ENCODE results near the gene ZNF165. TPM values are rescaled to one million over a fixed set of nuclear protein-coding genes. Genes with fewer than 3 reads are reported as not detected.
A peak's percentile ranks its signal among the peaks of the same experiment; 100 is the strongest.
"Not testable (repeated sequence)": the region's sequence is repeated elsewhere in the genome, so short reads cannot be mapped to it uniquely, and the experiment has no call there.

Gene ZNF165
- total and polyA plus RNA-seq, 4 donors = 0.24 to 2.1 (median 0.52) TPM

- Histone ChIP-seq H3K27me3 (ENCODE audit: control insufficient read depth in 1 of 2, insufficient read depth in 2 of 2, low read length in 1 of 2) (no peaks in the 10 kb centered on the region), H3K9me3 (ENCODE audit: control insufficient read depth, low read length) (no peaks in the 10 kb centered on the region), H3K4me3 (ENCODE audit: low read length in 2 of 2) (peak overlapping the region; percentile 58 to 64), H3K36me3 (ENCODE audit: control insufficient read depth in 1 of 2, insufficient read depth in 2 of 2, low read length in 1 of 2) (peaks cover 0 to 2% of the 10 kb centered on the region in 2 donors), H3K27ac (ENCODE audit: low read depth in 1 of 2, low read length in 2 of 2) (no peak overlapping the region), H3K4me1 (ENCODE audit: control insufficient read depth in 1 of 2, insufficient read depth in 2 of 2, low read length in 2 of 2) (peaks cover 0 to 2% of the 10 kb centered on the region in 2 donors)
- ATAC-seq (ENCODE audit: low FRiP score) (no peak), DNase-seq (no peak)
- WGBS, 2 donors = 17 to 18% methylated on average over 4 of the region's 4 CpGs
- intact Hi-C loops (cut with DNase I) = loop anchor here (5.0 to 10.0 kb wide), 3 partner anchors 41 to 143 kb away; partner anchors contain the start of genes ZSCAN16 (in 1 of the 2) and ZSCAN9 (in 1 of the 2)
Measured at GRCh38 chr6:28081486-28081751, 1.1 kb downstream of the ZNF165 start.

GRCh38 chr6:28082939-28083338 is 2.6 kb downstream of the ZNF165 start:
- Histone ChIP-seq H3K27ac (ENCODE audit: low read depth in 1 of 2, low read length in 2 of 2) (no peak overlapping the region), H3K27me3 (ENCODE audit: control insufficient read depth in 1 of 2, insufficient read depth in 2 of 2, low read length in 1 of 2) (no peaks in the 10 kb centered on the region), H3K9me3 (ENCODE audit: control insufficient read depth, low read length) (no peaks in the 10 kb centered on the region), H3K36me3 (ENCODE audit: control insufficient read depth in 1 of 2, insufficient read depth in 2 of 2, low read length in 1 of 2) (peaks cover 0 to 2% of the 10 kb centered on the region in 2 donors), H3K4me1 (ENCODE audit: control insufficient read depth in 1 of 2, insufficient read depth in 2 of 2, low read length in 2 of 2) (peaks cover 0 to 2% of the 10 kb centered on the region in 2 donors), H3K4me3 (ENCODE audit: low read length in 2 of 2) (no peak overlapping the region)
- DNase-seq = no peak
- intact Hi-C loops (cut with DNase I) = loop anchor here (5.0 to 10.0 kb wide), 3 partner anchors 39 to 142 kb away; partner anchors contain the start of genes ZSCAN16 (in 1 of the 2) and ZSCAN9 (in 1 of the 2)
- ATAC-seq (ENCODE audit: low FRiP score) = no peak

GRCh38 chr6:28089054-28089453 is 8.7 kb downstream of the ZNF165 start:
- DNase-seq (no peak), ATAC-seq (ENCODE audit: low FRiP score) (no peak)
- peaks cover 0 to 2% of the 10 kb centered on the region in 2 donors for H3K36me3 ChIP-seq (ENCODE audit: control insufficient read depth in 1 of 2, insufficient read depth in 2 of 2, low read length in 1 of 2)
- H3K4me3 ChIP-seq (ENCODE audit: low read length in 2 of 2) = no peak overlapping the region
- no peaks in the 10 kb centered on the region for H3K27me3 ChIP-seq (ENCODE audit: control insufficient read depth in 1 of 2, insufficient read depth in 2 of 2, low read length in 1 of 2)
- no peaks in the 10 kb centered on the region for H3K4me1 ChIP-seq (ENCODE audit: control insufficient read depth in 1 of 2, insufficient read depth in 2 of 2, low read length in 2 of 2)
- peaks cover 7% of the 10 kb centered on the region for H3K9me3 ChIP-seq (ENCODE audit: control insufficient read depth, low read length)
- WGBS, 2 donors = 92 to 96% methylated on average over 5 of the region's 5 CpGs
- intact Hi-C loops (cut with DNase I) = loop anchor here in 1 of 2 donors (10.0 kb wide), 1 partner anchor 136 kb away; the partner anchor contains the start of gene ZSCAN9
- no peak overlapping the region for H3K27ac ChIP-seq (ENCODE audit: low read depth in 1 of 2, low read length in 2 of 2)

- intact Hi-C loops (cut with DNase I) = no loop called here
- 7 to 12% methylated on average over 33 of the region's 33 CpGs for WGBS, 2 donors
- Histone ChIP-seq H3K36me3 (ENCODE audit: control insufficient read depth in 1 of 2, insufficient read depth in 2 of 2, low read length in 1 of 2) (no peaks in the 10 kb centered on the region), H3K4me1 (ENCODE audit: control insufficient read depth in 1 of 2, insufficient read depth in 2 of 2, low read length in 2 of 2) (no peaks in the 10 kb centered on the region), H3K9me3 (ENCODE audit: control insufficient read depth, low read length) (peaks cover 7% of the 10 kb centered on the region), H3K27ac (ENCODE audit: low read depth in 1 of 2, low read length in 2 of 2) (no peak overlapping the region), H3K4me3 (ENCODE audit: low read length in 2 of 2) (peak overlapping the region in 1 of 2 donors; percentile 18), H3K27me3 (ENCODE audit: control insufficient read depth in 1 of 2, insufficient read depth in 2 of 2, low read length in 1 of 2) (no peaks in the 10 kb centered on the region)
- ATAC-seq (ENCODE audit: low FRiP score) = no peak
- peak in 1 of 2 donors; percentile 75 for DNase-seq
Measured at GRCh38 chr6:28090917-28091586, 10.7 kb downstream of the ZNF165 start.

GRCh38 chr6:28102222-28102621 is 21.9 kb downstream of the ZNF165 start:
- H3K9me3 ChIP-seq (ENCODE audit: control insufficient read depth, low read length); H3K4me3 ChIP-seq (ENCODE audit: low read length in 2 of 2); H3K27me3 ChIP-seq (ENCODE audit: control insufficient read depth in 1 of 2, insufficient read depth in 2 of 2, low read length in 1 of 2); H3K36me3 ChIP-seq (ENCODE audit: control insufficient read depth in 1 of 2, insufficient read depth in 2 of 2, low read length in 1 of 2); H3K27ac ChIP-seq (ENCODE audit: low read depth in 1 of 2, low read length in 2 of 2); intact Hi-C loops (cut with DNase I); H3K4me1 ChIP-seq (ENCODE audit: control insufficient read depth in 1 of 2, insufficient read depth in 2 of 2, low read length in 2 of 2); DNase-seq; ATAC-seq (ENCODE audit: low FRiP score): not testable (repeated sequence)
- WGBS, 2 donors = 84% methylated on average over 7 of the region's 7 CpGs

GRCh38 chr6:28102699-28103098 is 22.3 kb downstream of the ZNF165 start:
- ATAC-seq (ENCODE audit: low FRiP score); H3K4me1 ChIP-seq (ENCODE audit: control insufficient read depth in 1 of 2, insufficient read depth in 2 of 2, low read length in 2 of 2); H3K9me3 ChIP-seq (ENCODE audit: control insufficient read depth, low read length); H3K36me3 ChIP-seq (ENCODE audit: control insufficient read depth in 1 of 2, insufficient read depth in 2 of 2, low read length in 1 of 2); intact Hi-C loops (cut with DNase I); H3K4me3 ChIP-seq (ENCODE audit: low read length in 2 of 2); DNase-seq; H3K27me3 ChIP-seq (ENCODE audit: control insufficient read depth in 1 of 2, insufficient read depth in 2 of 2, low read length in 1 of 2); H3K27ac ChIP-seq (ENCODE audit: low read depth in 1 of 2, low read length in 2 of 2): not testable (repeated sequence)

GRCh38 chr6:28104392-28105244 is 24.2 kb downstream of the ZNF165 start:
- Histone ChIP-seq H3K4me3 (ENCODE audit: low read length in 2 of 2) (peak overlapping the region; percentile 52 to 85), H3K9me3 (ENCODE audit: control insufficient read depth, low read length) (no peaks in the 10 kb centered on the region), H3K4me1 (ENCODE audit: control insufficient read depth in 1 of 2, insufficient read depth in 2 of 2, low read length in 2 of 2) (no peaks in the 10 kb centered on the region), H3K36me3 (ENCODE audit: control insufficient read depth in 1 of 2, insufficient read depth in 2 of 2, low read length in 1 of 2) (no peaks in the 10 kb centered on the region), H3K27me3 (ENCODE audit: control insufficient read depth in 1 of 2, insufficient read depth in 2 of 2, low read length in 1 of 2) (no peaks in the 10 kb centered on the region), H3K27ac (ENCODE audit: low read depth in 1 of 2, low read length in 2 of 2) (peak overlapping the region in 1 of 2 donors; percentile 12)
- intact Hi-C loops (cut with DNase I) = no loop called here
- 1% methylated on average over 54 of the region's 54 CpGs for WGBS, 2 donors
- ATAC-seq (ENCODE audit: low FRiP score) = peak; percentile 94
- DNase-seq = peak; percentile 87 to 90

- Histone ChIP-seq H3K4me3 (ENCODE audit: low read length in 2 of 2) (peak overlapping the region; percentile 52 to 85), H3K27ac (ENCODE audit: low read depth in 1 of 2, low read length in 2 of 2) (no peak overlapping the region), H3K36me3 (ENCODE audit: control insufficient read depth in 1 of 2, insufficient read depth in 2 of 2, low read length in 1 of 2) (no peaks in the 10 kb centered on the region), H3K27me3 (ENCODE audit: control insufficient read depth in 1 of 2, insufficient read depth in 2 of 2, low read length in 1 of 2) (no peaks in the 10 kb centered on the region), H3K9me3 (ENCODE audit: control insufficient read depth, low read length) (no peaks in the 10 kb centered on the region), H3K4me1 (ENCODE audit: control insufficient read depth in 1 of 2, insufficient read depth in 2 of 2, low read length in 2 of 2) (no peaks in the 10 kb centered on the region)
- no peak for ATAC-seq (ENCODE audit: low FRiP score)
- 27 to 29% methylated on average over 5 of the region's 5 CpGs for whole genome bisulfite sequencing, 2 donors
- no peak for DNase-seq
- intact Hi-C loops (cut with DNase I) = no loop called here
Measured at GRCh38 chr6:28105245-28105639, 24.9 kb downstream of the ZNF165 start.
